ENCODE data around the gene SLC25A45.
"Not testable (repeated sequence)": the region's sequence is repeated elsewhere in the genome, so short reads cannot be mapped to it uniquely, and the experiment has no call there.

SLC25A45 gene

GRCh38 chr11:65355776-65356393 lies 26.6 kb downstream of the SLC25A45 start:
- no peak for DNase-seq

GRCh38 chr11:65355013-65355775 lies 27.3 kb downstream of the SLC25A45 start:
- DNase-seq, result peak; percentile 44

GRCh38 chr11:65354265-65355012 lies 28.0 kb downstream of the SLC25A45 start, which contains the start of gene TIGD3:
Gene TIGD3, plus strand, starts transcription at chr11:65354751. Its CDS starts 1,058 bp downstream, at chr11:65355809.
- peak; percentile 98 for DNase-seq

GRCh38 chr11:65353900-65354264 lies 28.6 kb downstream of the SLC25A45 start:
- DNase-seq, result no peak

- no peak for DNase-seq
Observed at GRCh38 chr11:65353376-65353775, 29.1 kb downstream of the SLC25A45 start.

- DNase-seq, result no peak
Observed at GRCh38 chr11:65352783-65353182, 29.7 kb downstream of the SLC25A45 start.

GRCh38 chr11:65351511-65351910 lies 30.9 kb downstream of the SLC25A45 start:
- no peak for DNase-seq

- DNase-seq, result no peak
Observed at GRCh38 chr11:65341856-65342255, 40.6 kb downstream of the SLC25A45 start.

GRCh38 chr11:65340226-65340625 lies 42.2 kb downstream of the SLC25A45 start:
- DNase-seq, result no peak

GRCh38 chr11:65338676-65339075 lies 43.8 kb downstream of the SLC25A45 start:
- no peak for DNase-seq

GRCh38 chr11:65334696-65335295 lies 47.6 kb downstream of the SLC25A45 start:
- DNase-seq, result no peak

- not testable (repeated sequence) for DNase-seq
Observed at GRCh38 chr11:65332591-65332990, 49.9 kb downstream of the SLC25A45 start.

GRCh38 chr11:65330544-65330943 lies 51.9 kb downstream of the SLC25A45 start:
- no peak for DNase-seq

- peak; percentile 80 for DNase-seq
Observed at GRCh38 chr11:65329944-65330403, 52.5 kb downstream of the SLC25A45 start.

GRCh38 chr11:65329478-65329877 lies 53.0 kb downstream of the SLC25A45 start:
- DNase-seq, result no peak

- DNase-seq, result no peak
Observed at GRCh38 chr11:65327021-65327420, 55.4 kb downstream of the SLC25A45 start.

GRCh38 chr11:65325435-65325834 lies 57.0 kb downstream of the SLC25A45 start:
- no peak for DNase-seq
